NB4 (cell line): Measurements from ENCODE around the gene ADGRL3.

Source experiments
- CTCF ChIP-seq: IDR thresholded peaks from one replicate; pipeline ENCODE4 v1.5.1; 2012; ENCODE audit warnings: low read depth, low read length
- POLR2A ChIP-seq: IDR thresholded peaks from 2 replicates; pipeline ENCODE4 v1.6.1; 2011; ENCODE audit warnings: mild to moderate bottlenecking; ENCODE audit not compliant: insufficient read length; ENCODE audit errors: extremely low read depth
- TF ChIP-seq, protein P1 (sequence below): IDR thresholded peaks from 2 replicates; pipeline ENCODE4 v1.6.1; 2011; ENCODE audit warnings: low read depth, low read length

- no peak for TF ChIP-seq CTCF
- no peak for TF ChIP-seq POLR2A
- TF ChIP-seq, protein P1, sequence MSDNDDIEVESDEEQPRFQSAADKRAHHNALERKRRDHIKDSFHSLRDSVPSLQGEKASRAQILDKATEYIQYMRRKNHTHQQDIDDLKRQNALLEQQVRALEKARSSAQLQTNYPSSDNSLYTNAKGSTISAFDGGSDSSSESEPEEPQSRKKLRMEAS, result no peak
These were observed 345.9 kb downstream of the ADGRL3 start for GRCh38 chr4:61545902-61546480.
